ENCODE data around the gene WSB2. TPM values are rescaled to one million over a fixed set of nuclear protein-coding genes. Genes with fewer than 3 reads are reported as not detected.

WSB2 gene
- total and polyA plus RNA-seq, 10 donors, result 14.4 to 63.2 (median 43.6) TPM

DNA sequence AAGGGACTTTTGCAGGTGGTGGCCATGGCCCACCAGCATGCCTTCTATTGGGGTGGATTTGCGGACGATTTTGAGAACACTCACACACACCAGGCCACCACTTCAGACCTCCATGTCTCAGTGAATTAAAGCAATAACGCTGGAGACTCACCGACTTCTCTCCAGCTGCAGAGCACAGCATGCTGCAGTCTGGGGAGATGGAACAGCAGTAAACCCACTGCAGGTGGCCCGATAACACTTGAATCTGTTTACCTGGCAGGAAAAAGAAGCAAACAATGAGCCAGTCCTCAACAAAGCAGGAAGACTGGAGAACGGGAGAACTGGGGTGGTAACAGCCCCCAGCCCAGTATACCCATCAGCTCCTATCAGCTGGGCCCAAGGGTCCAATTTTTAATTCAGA, 22.8 kb downstream of the WSB2 start:
- Histone ChIP-seq H3K27me3 (replicated peaks in 1 of 7) (no peaks in the 10 kb centered on the region), H3K4me1 (peaks cover 0 to 13% (median 3%) of the 10 kb centered on the region in 6 donors), H3K4me3 (no peak overlapping the region), H3K36me3 (peaks cover 0 to 100% (median 95%) of the 10 kb centered on the region in 6 donors), H3K9me3 (no peaks in the 10 kb centered on the region), H3K27ac (no peak overlapping the region)
- TF ChIP-seq, protein P1, sequence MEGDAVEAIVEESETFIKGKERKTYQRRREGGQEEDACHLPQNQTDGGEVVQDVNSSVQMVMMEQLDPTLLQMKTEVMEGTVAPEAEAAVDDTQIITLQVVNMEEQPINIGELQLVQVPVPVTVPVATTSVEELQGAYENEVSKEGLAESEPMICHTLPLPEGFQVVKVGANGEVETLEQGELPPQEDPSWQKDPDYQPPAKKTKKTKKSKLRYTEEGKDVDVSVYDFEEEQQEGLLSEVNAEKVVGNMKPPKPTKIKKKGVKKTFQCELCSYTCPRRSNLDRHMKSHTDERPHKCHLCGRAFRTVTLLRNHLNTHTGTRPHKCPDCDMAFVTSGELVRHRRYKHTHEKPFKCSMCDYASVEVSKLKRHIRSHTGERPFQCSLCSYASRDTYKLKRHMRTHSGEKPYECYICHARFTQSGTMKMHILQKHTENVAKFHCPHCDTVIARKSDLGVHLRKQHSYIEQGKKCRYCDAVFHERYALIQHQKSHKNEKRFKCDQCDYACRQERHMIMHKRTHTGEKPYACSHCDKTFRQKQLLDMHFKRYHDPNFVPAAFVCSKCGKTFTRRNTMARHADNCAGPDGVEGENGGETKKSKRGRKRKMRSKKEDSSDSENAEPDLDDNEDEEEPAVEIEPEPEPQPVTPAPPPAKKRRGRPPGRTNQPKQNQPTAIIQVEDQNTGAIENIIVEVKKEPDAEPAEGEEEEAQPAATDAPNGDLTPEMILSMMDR (IDR thresholded peaks at IDR 0.05 in 8 of 11, conservative IDR thresholded peaks at IDR 0.05 in 3 of 11), result no peak
- no peak for TF ChIP-seq POLR2AphosphoS5 (IDR thresholded peaks at IDR 0.05)
- TF ChIP-seq POLR2A (IDR thresholded peaks at IDR 0.05), result no peak
- DNase-seq, result no peak
- intact Hi-C loops (cut with DNase I; ENCODE audit: low total_unique reads), result no loop called here
- 83 to 93% (median 92%) methylated on average over 6 of the region's 6 CpGs for WGBS, 5 donors

DNA sequence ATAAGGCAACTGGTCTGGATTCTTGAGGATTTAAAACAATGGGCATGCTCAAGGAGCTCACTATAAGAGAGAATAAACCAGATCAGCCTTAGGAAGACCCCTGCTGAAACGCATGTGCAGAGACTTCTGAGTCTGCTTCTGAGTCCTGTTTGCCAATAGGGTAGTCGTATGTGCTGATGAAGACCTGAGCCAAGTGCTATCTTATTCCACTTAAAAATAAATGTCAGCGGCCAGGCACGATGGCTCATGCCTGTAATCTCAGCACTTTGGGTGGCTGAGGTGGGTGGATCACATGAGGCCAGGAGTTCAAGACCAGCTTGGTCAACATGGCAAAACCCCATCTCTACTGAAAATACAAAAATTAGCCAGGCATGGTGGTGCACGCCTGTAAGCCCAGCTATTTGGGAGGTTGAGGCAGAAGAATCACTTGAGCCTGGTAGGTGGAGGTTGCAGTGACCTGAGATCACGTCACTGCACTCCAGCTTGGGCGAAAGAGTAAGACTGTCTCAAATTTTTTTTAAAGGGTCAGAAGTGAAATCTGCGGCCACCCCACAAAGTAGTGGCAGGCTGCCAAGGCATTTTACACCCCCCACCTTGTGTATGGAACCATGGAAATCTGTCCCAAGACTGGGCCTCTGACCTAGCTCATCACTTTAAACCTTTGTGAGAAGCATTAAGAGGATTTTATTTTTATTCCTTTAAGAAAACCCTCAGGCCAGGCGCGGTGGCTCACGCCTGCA, 24.1 kb downstream of the WSB2 start:
- no peaks in the 10 kb centered on the region for H3K9me3 ChIP-seq
- intact Hi-C loops (cut with DNase I; ENCODE audit: low total_unique reads), result no loop called here
- no peak for TF ChIP-seq POLR2A (IDR thresholded peaks at IDR 0.05)
- no peak for TF ChIP-seq POLR2AphosphoS5 (IDR thresholded peaks at IDR 0.05)
- TF ChIP-seq, protein P1 (IDR thresholded peaks at IDR 0.05 in 8 of 11, conservative IDR thresholded peaks at IDR 0.05 in 3 of 11), result no peak
- DNase-seq, result no peak
- no peaks in the 10 kb centered on the region for H3K27me3 ChIP-seq (replicated peaks in 1 of 7)
- H3K4me3 ChIP-seq, result no peak overlapping the region
- H3K4me1 ChIP-seq, result peaks cover 0 to 13% (median 3%) of the 10 kb centered on the region in 6 donors
- 91 to 97% (median 93%) methylated on average over 11 of the region's 11 CpGs for WGBS, 5 donors
- H3K27ac ChIP-seq, result no peak overlapping the region
- H3K36me3 ChIP-seq, result peaks cover 0 to 100% (median 96%) of the 10 kb centered on the region in 6 donors

DNA sequence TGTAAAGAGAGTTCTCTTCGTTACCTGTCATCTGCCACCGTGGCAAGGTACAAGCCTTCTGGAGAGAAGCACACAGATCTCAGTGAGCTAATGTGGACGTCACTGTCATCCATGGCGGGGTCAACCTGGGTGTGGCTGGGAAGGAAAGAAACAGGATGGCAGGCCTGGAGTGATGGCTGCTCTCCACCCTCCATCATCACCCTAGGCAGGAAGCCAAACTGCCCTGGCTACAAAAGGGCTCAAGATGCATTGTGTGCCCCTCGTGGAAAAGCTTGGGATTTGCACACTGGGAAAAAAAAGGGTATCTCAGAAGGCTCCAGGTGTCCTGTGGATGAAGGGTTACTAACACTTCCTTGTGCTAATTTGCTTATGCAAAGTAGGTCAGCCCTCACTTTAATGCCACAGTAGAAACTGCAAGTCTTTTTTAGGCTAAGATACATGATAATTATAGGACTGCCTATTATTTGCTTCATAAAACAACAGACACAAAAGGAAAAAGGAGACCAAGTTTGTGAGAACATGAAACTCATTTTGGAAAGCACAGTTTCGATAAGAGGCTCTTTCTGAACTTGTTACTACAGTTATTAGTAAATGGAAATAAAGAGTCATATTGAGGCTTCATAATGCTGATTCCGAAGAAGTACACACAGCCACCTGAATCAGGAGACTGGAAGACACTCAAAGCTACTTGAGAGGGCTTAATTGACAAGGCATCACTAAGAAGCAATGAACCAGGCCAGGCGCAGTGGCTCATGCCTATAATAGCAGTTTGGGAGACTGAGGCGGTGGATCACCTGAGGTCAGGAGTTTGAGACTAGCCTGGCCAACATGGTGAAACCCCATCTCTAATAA, 25.6 kb downstream of the WSB2 start:
- H3K4me3 ChIP-seq, result no peak overlapping the region
- peak overlapping the region in 1 of 8 donors; percentile 4 for H3K27ac ChIP-seq
- no peaks in the 10 kb centered on the region for H3K27me3 ChIP-seq (replicated peaks in 1 of 7)
- no peak for DNase-seq
- H3K36me3 ChIP-seq, result peaks cover 0 to 100% (median 95%) of the 10 kb centered on the region in 6 donors
- TF ChIP-seq, protein P1 (IDR thresholded peaks at IDR 0.05 in 8 of 11, conservative IDR thresholded peaks at IDR 0.05 in 3 of 11), result no peak
- TF ChIP-seq POLR2AphosphoS5 (IDR thresholded peaks at IDR 0.05) (no peak), POLR2A (IDR thresholded peaks at IDR 0.05) (no peak)
- H3K4me1 ChIP-seq, result peaks cover 0 to 13% (median 3%) of the 10 kb centered on the region in 6 donors
- 65 to 80% (median 77%) methylated on average over 9 of the region's 9 CpGs for WGBS, 5 donors
- no peaks in the 10 kb centered on the region for H3K9me3 ChIP-seq
- intact Hi-C loops (cut with DNase I; ENCODE audit: low total_unique reads), result no loop called here

All from spleen (tissue), 11 donors.